Stimulated activated naive CD8-positive, alpha-beta T cell treated with anti-CD3 and anti-CD28 coated beads, Interleukin-15, Interleukin-2, amounts not matched to agents 100 ng/mL and 50 ng/mL, for 24 hours (primary cell): ENCODE data around the gene FAF1.
"Not testable (repeated sequence)": the region's sequence is repeated elsewhere in the genome, so short reads cannot be mapped to it uniquely, and the experiment has no call there.

ENCODE experiments used
- H3K27ac Mint-ChIP-seq: one replicate; pipeline ENCODE4 v1.8.0; 2021; ENCODE audit warnings: mild to moderate bottlenecking, mixed read lengths
- H3K27me3 Mint-ChIP-seq: one replicate; pipeline ENCODE4 v1.8.0; 2021; ENCODE audit warnings: mixed read lengths
- H3K36me3 Mint-ChIP-seq: one replicate; pipeline ENCODE4 v1.8.0; 2021; ENCODE audit warnings: low read depth, mixed read lengths
- H3K4me1 Mint-ChIP-seq: one replicate; pipeline ENCODE4 v1.8.0; 2021; ENCODE audit warnings: low read depth, mixed read lengths
- H3K4me3 Mint-ChIP-seq: one replicate; pipeline ENCODE4 v1.8.0; 2021; ENCODE audit warnings: mild to moderate bottlenecking, mixed read lengths
- H3K9me3 Mint-ChIP-seq: one replicate; pipeline ENCODE4 v1.8.0; 2021; ENCODE audit warnings: mixed read lengths

The FAF1 gene

GRCh38 chr1:50959913-50960844, at the start of gene FAF1:
Gene FAF1 (minus strand): TSS chr1:50960267. CDS start chr1:50959811, 456 bp downstream.
- Mint-ChIP-seq H3K4me3 (peak within 1 kb of the TSS; percentile 96), H3K27ac (peak within 1 kb of the TSS; percentile 92), H3K9me3 (no peaks in the 10 kb centered on the region), H3K36me3 (no peaks in the 10 kb centered on the region), H3K4me1 (peaks cover 34% of the 10 kb centered on the region), H3K27me3 (no peaks in the 10 kb centered on the region)

GRCh38 chr1:51009381-51009780, 49.3 kb upstream of the FAF1 start:
- Mint-ChIP-seq H3K4me1 (no peaks in the 10 kb centered on the region), H3K36me3 (no peaks in the 10 kb centered on the region)

GRCh38 chr1:51005549-51005948, 45.5 kb upstream of the FAF1 start:
- H3K27me3 Mint-ChIP-seq, H3K4me3 Mint-ChIP-seq, H3K36me3 Mint-ChIP-seq, H3K4me1 Mint-ChIP-seq, H3K27ac Mint-ChIP-seq, H3K9me3 Mint-ChIP-seq: not testable (repeated sequence)

More at GRCh38 chr1:51009381-51009780, 49.3 kb upstream of the FAF1 start:
- H3K27ac Mint-ChIP-seq: no peak overlapping the region
- H3K27me3 Mint-ChIP-seq: no peaks in the 10 kb centered on the region
- peaks cover 5% of the 10 kb centered on the region for H3K9me3 Mint-ChIP-seq
- no peak overlapping the region for H3K4me3 Mint-ChIP-seq

DNA sequence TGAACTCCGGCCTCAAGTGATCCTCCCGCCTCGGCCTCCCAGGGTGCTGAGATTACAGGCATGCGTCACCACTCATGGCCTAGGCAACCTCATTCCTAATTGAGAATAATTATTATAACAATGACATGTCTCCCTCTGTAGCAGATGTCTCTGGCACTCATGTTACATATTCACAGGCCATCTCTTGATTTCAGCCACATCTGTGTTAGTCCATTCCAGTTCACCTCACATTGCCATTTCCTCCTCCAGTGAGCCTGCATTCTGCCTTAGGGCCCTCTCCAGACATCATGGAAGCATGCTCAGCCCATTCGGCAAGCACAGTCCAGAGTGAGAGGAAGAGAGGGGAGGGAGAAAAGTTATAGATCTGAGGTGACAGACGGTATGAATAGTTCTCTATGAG, 42.4 kb upstream of the FAF1 start:
- Mint-ChIP-seq H3K36me3 (no peaks in the 10 kb centered on the region), H3K27me3 (peaks cover 5% of the 10 kb centered on the region), H3K27ac (no peak overlapping the region), H3K4me1 (peaks cover 3% of the 10 kb centered on the region), H3K9me3 (no peaks in the 10 kb centered on the region), H3K4me3 (no peak overlapping the region)

DNA sequence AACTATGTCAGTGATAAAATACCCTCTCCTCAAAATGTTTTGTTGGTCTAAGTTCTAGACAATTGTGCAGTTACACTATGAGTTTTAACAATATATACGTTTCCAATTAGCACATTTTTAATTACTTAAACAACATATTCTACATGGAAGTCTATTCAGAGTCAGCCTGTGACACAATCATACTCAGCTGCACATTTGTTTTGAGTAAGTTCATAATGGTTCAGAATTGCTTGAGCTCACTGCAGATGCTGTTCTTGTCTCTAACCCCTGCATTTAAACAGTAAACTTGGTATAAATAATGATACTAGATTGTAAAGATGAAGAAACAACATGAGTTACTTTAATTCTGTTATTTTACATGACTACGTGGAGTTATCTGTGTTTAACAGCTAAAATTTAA, 40.6 kb upstream of the FAF1 start:
- H3K4me3 Mint-ChIP-seq: no peak overlapping the region
- H3K27me3 Mint-ChIP-seq: peaks cover 5% of the 10 kb centered on the region
- H3K27ac Mint-ChIP-seq: no peak overlapping the region
- H3K36me3 Mint-ChIP-seq: no peaks in the 10 kb centered on the region
- H3K9me3 Mint-ChIP-seq: no peaks in the 10 kb centered on the region
- H3K4me1 Mint-ChIP-seq: peaks cover 3% of the 10 kb centered on the region

GRCh38 chr1:51000160-51000559, 40.1 kb upstream of the FAF1 start:
- Mint-ChIP-seq H3K27me3 (peaks cover 5% of the 10 kb centered on the region), H3K36me3 (no peaks in the 10 kb centered on the region), H3K27ac (no peak overlapping the region), H3K4me3 (no peak overlapping the region), H3K9me3 (no peaks in the 10 kb centered on the region), H3K4me1 (peaks cover 3% of the 10 kb centered on the region)

DNA sequence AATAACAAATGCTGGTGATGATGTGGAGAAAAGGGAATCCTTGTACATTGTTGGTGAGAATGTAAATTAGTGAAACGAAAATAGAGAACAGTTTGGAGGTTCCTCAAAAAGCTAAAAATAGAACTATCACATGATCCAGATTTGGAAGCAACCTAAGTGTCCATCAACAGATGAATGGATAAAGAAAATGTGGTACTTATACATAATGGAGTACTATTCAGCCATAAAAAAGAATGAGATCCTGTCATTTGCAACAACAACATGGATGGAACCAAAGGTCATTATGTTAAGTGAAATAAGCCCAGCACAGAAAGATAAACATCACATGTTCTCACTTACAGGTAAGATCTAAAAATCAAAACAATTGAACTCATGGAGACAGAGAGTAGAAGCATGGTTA, 39.3 kb upstream of the FAF1 start:
- H3K4me1 Mint-ChIP-seq: not testable (repeated sequence)

DNA sequence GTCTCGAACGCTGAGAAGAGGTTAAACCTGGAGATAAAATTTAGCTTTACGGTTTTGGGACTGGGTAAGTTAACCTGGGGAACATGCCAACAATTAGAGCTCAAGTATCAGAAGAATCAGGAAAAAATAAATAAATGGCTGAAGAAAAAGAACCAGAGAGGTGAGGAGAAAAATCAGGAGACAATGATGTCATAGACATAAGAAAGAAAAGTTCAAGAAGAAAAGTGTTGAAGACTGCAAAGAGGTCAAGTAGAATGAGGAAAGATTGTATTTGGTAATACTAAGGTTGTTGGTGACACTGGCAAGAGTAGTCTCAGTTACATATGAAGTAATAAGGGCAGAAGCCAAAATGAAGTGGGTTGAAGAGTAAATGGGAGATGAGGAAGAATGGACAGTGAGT, 36.0 kb upstream of the FAF1 start:
- Mint-ChIP-seq H3K4me3 (no peak overlapping the region), H3K4me1 (peaks cover 3% of the 10 kb centered on the region), H3K27ac (no peak overlapping the region), H3K9me3 (no peaks in the 10 kb centered on the region), H3K27me3 (peaks cover 5% of the 10 kb centered on the region), H3K36me3 (no peaks in the 10 kb centered on the region)

More for the DNA sequence above, 39.3 kb upstream of the FAF1 start:
- not testable (repeated sequence) for H3K36me3 Mint-ChIP-seq, H3K27me3 Mint-ChIP-seq, H3K27ac Mint-ChIP-seq, H3K9me3 Mint-ChIP-seq, H3K4me3 Mint-ChIP-seq

DNA sequence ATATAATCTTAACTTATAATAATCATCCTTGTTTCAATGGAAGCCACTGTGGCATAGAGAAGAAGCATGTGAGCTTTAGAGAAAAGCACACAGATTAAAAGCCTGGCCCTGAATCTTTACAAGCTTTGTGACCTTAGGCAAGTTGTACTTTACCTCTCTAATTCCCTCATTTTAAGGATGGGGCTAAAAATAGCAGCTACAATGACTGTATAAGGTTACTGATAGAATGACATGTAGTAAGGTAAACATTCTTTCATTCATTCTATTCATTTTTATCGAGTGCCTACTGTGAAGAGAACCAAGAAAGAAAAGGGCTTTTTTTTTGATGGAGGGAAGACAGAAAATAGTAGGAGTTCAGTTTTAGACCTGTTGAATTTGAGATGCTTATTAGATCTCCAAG, 35.6 kb upstream of the FAF1 start:
- no peak overlapping the region for H3K4me3 Mint-ChIP-seq
- H3K4me1 Mint-ChIP-seq: peaks cover 3% of the 10 kb centered on the region
- peaks cover 5% of the 10 kb centered on the region for H3K27me3 Mint-ChIP-seq
- no peak overlapping the region for H3K27ac Mint-ChIP-seq
- H3K9me3 Mint-ChIP-seq: no peaks in the 10 kb centered on the region
- H3K36me3 Mint-ChIP-seq: no peaks in the 10 kb centered on the region

GRCh38 chr1:50994997-50995396, 34.9 kb upstream of the FAF1 start:
- Mint-ChIP-seq H3K4me1 (peaks cover 3% of the 10 kb centered on the region), H3K27me3 (peaks cover 5% of the 10 kb centered on the region), H3K9me3 (no peaks in the 10 kb centered on the region), H3K4me3 (no peak overlapping the region), H3K36me3 (no peaks in the 10 kb centered on the region), H3K27ac (no peak overlapping the region)

DNA sequence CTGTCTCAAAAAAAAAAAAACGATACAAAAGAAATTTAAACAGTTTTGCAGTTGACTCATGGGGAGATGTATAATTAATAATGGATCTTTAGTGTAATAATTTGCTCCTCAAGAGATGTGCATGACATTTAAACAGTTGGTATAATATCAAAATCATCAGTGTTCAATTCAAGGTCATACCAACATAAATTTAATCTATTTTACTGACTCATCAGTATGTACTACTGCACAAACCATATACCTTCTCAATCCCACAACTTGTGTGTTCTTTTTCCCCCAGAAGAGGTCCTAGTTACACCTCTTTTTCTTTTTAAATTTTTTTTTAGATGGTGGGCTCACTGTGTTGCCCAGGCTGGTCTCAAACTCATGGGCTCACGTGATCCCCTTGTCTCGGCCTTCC, 33.6 kb upstream of the FAF1 start:
- Mint-ChIP-seq H3K27me3 (no peaks in the 10 kb centered on the region), H3K4me1 (no peaks in the 10 kb centered on the region), H3K27ac (no peak overlapping the region), H3K9me3 (no peaks in the 10 kb centered on the region), H3K4me3 (no peak overlapping the region), H3K36me3 (no peaks in the 10 kb centered on the region)

- Mint-ChIP-seq H3K4me1 (no peaks in the 10 kb centered on the region), H3K36me3 (no peaks in the 10 kb centered on the region), H3K27ac (no peak overlapping the region), H3K9me3 (no peaks in the 10 kb centered on the region), H3K4me3 (no peak overlapping the region), H3K27me3 (no peaks in the 10 kb centered on the region)
Observed at GRCh38 chr1:50992532-50993318, 32.7 kb upstream of the FAF1 start.

DNA sequence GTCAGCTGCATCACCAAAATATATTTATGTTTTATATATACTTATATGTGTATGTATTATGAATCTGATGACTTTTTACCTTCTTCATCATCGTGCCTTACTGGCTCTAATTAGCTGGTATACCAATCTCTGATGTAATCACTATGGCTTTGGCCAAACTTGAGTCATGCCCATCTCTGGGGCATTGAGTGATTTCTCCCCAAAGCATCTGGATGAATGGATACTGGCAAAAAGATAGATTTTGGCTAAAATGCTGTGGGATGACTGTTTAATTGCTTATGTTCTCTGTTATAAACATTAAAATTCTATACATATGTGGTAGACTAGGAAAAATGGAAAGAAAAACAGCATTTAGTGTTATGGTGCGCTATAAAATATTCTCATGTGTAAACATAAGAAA, 29.6 kb upstream of the FAF1 start:
- Mint-ChIP-seq H3K9me3 (no peaks in the 10 kb centered on the region), H3K36me3 (no peaks in the 10 kb centered on the region), H3K27me3 (no peaks in the 10 kb centered on the region), H3K4me1 (no peaks in the 10 kb centered on the region), H3K27ac (no peak overlapping the region), H3K4me3 (no peak overlapping the region)

DNA sequence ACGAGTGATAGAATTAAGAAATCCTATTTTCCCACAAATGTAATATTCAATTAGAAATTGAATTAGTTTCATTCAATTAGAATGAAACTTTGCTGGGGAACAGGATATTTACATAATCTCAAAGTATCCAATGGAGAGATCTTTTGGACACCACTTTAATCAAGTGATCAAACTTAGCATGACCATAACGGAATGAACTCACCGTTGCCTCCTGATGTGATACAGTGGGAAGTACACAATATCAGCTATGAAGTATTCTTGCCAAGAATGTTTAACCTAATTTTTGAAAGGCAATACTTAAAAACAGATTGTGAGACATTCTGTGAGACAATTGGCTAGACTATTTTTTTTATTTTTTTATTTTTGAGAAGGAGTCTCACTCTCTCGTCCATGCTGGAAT, 26.6 kb upstream of the FAF1 start:
- Mint-ChIP-seq H3K4me3 (no peak overlapping the region), H3K36me3 (no peaks in the 10 kb centered on the region), H3K4me1 (no peaks in the 10 kb centered on the region), H3K27ac (no peak overlapping the region), H3K9me3 (no peaks in the 10 kb centered on the region), H3K27me3 (peaks cover 4% of the 10 kb centered on the region)

- Mint-ChIP-seq H3K36me3 (no peaks in the 10 kb centered on the region), H3K27ac (no peak overlapping the region), H3K4me1 (no peaks in the 10 kb centered on the region), H3K27me3 (peaks cover 8% of the 10 kb centered on the region), H3K9me3 (no peaks in the 10 kb centered on the region), H3K4me3 (no peak overlapping the region)
Observed at GRCh38 chr1:50985094-50985493, 25.0 kb upstream of the FAF1 start.
